Measurements from ENCODE around the gene COX17.

Gene COX17

GRCh38 chr3:119642746-119643473 lies 34.3 kb downstream of the COX17 start:
- no peak for DNase-seq

DNA sequence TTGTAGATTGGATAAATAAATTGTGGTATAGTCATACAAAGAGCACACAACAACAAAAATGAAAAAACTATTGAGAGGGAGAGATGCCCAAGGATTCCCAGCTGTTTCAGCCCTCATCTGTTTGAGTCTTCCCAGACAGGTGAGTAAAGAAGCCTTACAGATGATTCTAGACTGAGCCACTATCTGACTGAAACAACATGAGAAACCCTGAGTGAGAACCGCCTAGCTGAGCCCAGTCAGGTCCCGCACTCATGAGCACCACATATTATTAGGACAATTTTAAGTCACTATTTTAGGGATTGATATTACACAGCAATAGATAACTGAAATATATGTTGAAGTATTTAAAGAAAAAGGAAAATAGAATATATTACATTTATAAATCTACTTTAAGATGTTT lies 35.8 kb downstream of the COX17 start:
- DNase-seq: no peak

- DNase-seq: no peak
Observed at GRCh38 chr3:119639494-119640350, 37.5 kb downstream of the COX17 start.

DNA sequence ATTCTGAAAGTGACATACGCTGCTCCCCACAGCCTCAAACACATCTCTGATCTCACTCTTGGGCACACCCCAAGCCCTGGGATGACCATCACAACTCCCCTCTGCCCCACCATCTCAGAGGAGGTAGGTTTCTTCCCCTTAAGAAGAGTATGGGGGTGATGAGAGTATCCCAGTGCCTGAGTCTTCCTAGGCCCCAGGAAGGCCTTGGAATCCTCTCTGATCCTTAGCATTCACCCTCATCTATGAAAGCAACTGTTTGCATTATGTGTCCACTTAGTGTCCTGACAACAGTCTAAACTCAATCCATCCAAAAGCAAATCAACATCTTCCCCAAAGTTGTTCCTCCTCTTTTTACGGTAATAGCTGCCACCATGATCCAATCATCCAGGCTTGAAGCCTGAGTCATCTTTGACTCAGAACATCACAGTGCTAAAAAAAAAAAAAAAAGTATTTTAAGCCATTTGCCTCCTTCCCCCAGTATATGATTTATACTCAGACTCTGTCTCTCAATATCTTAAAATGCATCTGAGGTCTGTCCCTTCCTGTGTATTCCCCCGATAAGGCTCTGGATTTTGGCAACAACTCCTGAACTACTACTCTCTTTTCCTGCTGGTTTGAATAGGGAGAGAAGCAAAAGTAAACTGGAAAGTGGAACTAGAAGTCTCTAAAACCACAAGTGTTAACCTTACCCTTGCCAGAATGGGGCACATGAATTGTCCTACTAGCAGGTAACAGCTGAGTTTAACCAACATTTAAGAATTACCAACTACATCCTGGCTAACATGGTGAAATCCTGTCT lies 39.3 kb downstream of the COX17 start:
- no peak for DNase-seq

DNA sequence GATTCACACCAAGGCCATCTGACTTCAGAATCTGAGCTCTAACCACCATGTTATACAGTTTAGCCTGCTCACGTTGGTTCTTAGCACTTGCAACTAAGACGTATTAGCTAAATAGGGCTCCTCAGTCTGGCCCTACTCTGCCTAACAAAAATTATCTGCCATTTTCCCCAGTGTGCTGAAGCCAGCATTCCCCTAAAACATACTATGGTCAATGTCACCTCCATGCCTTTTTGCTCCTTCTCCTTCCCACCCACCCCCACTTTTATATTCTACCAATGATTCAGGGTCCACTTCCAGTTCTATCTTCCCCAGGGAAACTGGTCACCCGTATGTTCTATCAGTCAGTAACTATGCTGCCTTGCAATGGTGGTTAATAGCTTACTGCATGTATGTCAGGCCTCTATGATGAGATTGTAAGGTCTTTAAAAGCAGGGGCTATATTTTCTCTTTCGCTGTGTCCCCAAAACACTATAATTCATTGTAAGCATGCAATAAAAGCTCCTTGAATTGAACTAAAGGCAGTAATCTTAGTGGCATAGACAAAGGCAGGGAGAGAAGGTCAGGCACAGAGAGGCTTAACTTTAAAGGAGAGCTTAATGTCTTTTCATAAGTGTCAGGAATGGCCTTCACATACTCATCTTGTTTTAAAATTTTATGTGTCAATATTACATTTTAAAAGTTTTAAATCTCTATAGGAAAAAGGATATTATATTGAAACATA lies 40.2 kb downstream of the COX17 start:
- DNase-seq: no peak

DNA sequence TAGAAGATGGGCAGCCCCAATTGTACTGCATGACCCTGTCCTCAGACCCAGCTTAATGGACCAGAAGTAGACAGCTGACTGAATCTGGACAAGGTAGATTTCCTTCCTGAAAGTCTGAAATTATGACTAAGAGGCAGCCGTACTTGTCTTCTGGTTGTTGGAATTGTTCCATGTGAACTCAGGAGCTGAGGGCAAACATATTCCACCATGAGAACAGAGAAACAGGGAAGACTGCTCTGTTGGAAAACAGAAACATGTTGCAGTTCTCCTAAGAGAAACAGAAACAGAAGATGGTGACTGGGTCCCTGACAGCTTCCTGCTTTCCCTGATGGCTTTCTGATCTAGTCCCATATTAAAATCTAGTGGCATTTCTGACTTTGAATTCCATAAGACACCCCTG lies 41.0 kb downstream of the COX17 start:
- no peak for DNase-seq

- no peak for DNase-seq
Observed at GRCh38 chr3:119635719-119636118, 41.5 kb downstream of the COX17 start.

- DNase-seq: no peak
Observed at GRCh38 chr3:119632829-119633228, 44.4 kb downstream of the COX17 start.

DNA sequence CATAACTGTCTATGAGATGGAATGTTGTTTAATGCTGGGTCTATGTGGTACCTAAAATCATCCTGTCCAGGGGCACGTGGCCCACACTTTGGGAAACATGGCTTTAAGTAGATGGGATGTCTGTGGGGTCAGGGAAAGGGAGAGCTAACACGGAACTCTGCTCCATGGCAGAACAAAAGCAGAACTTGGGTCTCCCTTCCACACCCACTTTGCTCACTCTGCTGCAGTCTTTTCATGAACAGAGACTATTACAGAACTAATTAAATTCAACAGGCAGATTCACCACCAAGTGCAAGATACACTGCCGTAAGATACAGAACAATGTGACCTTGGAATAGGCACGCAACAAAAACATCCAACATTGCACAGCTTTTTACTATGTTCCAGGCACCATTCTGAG lies 45.0 kb downstream of the COX17 start:
- DNase-seq: no peak

DNA sequence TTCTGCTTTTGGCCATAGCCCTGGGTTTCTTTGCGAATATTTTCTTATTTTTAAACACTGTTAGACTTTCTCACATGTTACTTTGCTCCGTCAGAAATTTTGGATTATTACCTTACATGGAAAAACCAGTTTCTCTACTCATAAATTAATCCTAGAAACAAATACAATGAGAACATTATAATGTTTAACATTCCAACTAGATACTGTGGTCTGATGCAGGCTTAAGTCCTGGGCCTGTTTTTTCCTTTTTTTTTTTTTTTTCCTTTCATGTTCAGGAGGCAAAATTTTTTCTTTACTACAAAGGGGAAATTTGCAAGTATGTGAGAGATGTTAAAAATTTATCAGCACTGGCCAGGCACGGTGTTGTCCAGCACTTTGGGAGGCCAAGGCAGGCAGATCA lies 45.7 kb downstream of the COX17 start:
- DNase-seq: no peak

GRCh38 chr3:119630880-119631329 lies 46.3 kb downstream of the COX17 start:
- no peak for DNase-seq

DNA sequence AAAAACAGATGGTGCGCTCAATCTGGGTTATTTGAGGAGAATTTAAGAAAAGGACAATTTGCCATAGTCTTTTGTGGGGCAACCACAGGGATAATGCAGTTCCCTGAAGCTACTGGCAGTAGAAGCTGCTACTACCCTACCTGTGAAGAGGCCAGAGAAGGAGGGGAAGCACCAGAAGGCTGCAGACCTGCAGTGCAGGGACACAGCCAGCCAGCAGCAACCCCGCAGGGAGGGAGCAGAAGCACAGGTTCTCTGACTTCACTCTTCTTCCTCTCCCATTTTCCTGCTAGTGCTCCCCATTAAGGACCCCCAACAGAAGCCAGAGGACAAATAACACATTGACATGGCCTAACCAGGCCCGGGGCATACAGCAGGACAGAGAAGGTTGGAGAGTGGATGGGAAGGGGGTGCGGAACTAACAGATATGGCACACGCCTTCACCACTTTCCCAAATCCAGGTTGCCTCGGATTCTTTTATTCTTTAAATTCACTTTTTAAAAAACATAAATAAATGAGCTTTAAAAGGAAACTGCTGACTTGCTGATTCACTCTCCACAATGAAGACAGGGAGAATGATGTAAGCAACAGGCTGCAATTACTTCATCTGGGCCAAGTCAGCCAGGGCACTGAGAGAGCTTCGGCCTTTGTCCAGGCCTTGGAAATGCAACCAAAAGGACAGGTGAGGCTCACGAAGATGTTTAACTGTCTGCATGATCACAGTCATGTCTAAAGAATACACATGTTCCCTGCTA lies 46.9 kb downstream of the COX17 start:
- no peak for DNase-seq

DNA sequence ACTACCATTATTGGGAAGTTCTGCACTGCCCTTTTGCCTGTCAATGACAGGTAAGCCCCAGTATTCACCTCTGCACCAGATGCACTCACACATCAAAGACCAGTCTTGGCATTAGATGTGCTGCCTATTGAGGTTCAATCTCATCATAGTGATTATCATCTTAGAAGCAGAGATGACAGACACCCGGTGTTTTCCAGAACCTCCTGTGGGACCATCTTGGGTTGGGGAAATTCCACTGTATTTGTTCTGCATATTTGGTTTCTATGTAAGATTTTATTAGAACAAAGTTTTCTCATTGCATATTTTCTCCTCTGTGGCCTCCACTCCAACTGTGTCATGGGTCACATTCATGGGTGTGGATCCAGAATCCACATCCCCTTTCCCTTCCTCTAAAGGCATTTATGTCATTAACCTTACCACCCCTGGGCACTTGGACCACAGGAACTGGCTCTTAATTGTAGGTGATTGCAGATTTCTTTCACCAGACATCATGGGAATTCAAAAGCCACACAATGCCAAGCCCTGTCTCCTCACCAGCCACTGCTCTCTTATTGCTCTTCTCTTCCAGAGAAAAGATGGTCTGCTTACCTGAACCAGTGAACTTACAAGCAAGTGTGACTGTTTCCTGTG lies 48.3 kb downstream of the COX17 start:
- no peak for DNase-seq

DNA sequence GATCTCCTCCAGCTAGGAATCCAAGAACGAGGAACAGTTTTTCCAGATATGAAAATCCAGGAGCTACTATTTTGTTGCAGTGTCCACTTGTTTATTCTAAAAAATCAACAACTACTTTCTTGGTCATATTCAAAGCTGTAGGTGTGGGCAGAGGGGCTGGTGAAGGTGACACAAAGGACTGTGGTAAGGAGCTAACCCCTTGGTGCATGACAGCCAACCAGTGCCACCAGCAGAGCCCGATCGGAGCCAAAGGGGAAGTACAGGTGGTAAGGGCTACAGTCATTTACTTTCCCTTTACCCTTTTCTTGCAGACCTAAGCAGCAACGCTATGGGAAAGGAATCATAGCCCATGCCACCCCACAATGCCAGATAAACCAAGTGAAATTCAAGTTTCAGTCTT lies 48.8 kb downstream of the COX17 start:
- no peak for DNase-seq

DNA sequence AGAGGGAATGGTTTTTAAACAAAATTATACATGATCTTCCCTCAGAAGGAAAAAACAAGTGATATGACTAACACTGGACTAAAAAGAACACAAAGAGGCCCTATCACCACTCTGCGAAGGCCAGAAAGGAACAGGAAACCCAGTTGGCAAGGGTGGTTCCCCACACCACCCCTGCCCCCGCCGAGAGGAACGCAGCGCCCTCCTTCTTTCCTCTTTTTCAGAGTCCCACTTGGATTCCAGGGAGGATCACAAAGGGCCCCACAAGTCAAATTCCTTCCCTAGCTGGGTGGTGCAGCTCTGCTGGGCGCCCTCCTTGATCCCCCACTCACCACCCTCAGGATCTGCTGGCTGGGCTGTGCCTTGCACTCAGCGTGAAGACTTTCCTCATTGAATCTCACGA lies 49.7 kb downstream of the COX17 start:
- no peak for DNase-seq

DNA sequence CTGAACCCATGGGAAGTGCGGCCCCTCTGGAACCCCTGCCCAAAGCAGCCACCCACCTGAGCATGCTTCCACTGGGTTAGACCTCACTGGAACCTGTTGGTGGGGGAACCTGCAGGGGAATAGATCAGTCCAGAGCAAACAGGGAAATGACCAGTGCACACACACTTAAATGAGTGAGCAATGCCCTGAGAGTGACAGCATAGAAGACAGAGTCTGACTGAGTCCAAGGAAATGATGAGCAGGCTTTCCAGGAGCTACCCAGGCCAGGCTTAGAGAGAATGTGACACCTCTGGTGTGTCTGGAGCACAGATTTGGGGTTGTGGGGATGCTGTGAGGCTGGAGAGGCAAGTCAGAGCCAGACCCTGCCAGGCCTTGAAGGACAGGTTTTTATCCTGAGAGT lies 51.0 kb downstream of the COX17 start:
- DNase-seq: no peak

GRCh38 chr3:119625451-119626153 lies 51.6 kb downstream of the COX17 start:
- DNase-seq: no peak

GRCh38 chr3:119624002-119624720 lies 53.0 kb downstream of the COX17 start:
- no peak for DNase-seq

DNA sequence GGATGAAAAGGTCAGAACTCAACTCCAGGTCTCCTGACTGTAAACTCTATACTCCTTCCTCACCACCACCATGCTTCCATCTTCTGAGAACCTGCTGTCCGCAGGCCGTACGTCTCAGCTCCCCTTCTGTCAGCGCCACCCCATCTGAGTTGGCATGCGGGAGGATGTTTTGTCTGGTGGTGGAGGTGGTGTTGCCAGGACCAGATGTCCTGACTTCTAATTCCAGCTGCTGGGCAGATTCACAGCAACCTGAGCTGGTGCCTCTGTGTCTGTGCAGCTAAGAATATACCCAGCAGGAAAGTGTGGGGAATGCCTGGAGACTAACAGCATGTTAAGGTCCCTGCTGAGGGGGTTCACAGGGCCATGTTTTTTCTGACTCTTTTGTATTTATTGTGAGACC lies 56.3 kb downstream of the COX17 start:
- no peak for DNase-seq

Data from central memory CD4-positive, alpha-beta T cell (primary cell).